HEK293T (cell line): Measurements from ENCODE around the gene EML4.
"Not testable (repeated sequence)": the region's sequence is repeated elsewhere in the genome, so short reads cannot be mapped to it uniquely, and the experiment has no call there.

Source experiments
- CTCF ChIA-PET: fragments of 350-600 bp; formaldehyde crosslinking; extraction: SDS; loops from one replicate; lab custom pipeline; 2021; ENCODE audit warnings: antibody characterized with exemption, inconsistent platforms; lab: Yijun Ruan, JAX
- POLR2A ChIA-PET: fragments of 350-600 bp; formaldehyde crosslinking; extraction: SDS; loops from one replicate; lab custom pipeline; 2020; ENCODE audit warnings: antibody characterized with exemption, inconsistent platforms; lab: Yijun Ruan, JAX
- DNase-seq: peaks from one replicate; pipeline ENCODE4 v3.0.0; 2012; ENCODE audit warnings: mixed read lengths; ENCODE audit errors: extremely low spot score
- ARNT ChIP-seq: fragments of 450-650 bp; IDR thresholded peaks from 2 replicates; pipeline ENCODE4 v1.6.1; 2017; ENCODE audit warnings: mild to moderate bottlenecking
- BHLHE40 ChIP-seq: fragments of 450-650 bp; IDR thresholded peaks from 2 replicates; pipeline ENCODE4 v1.6.1; 2016; ENCODE audit warnings: mild to moderate bottlenecking, moderate library complexity, borderline replicate concordance
- CTBP1 ChIP-seq: fragments of 450-650 bp; IDR thresholded peaks from 2 replicates; pipeline ENCODE4 v1.6.1; 2016; ENCODE audit warnings: borderline replicate concordance
- ELF4 ChIP-seq: fragments of 450-650 bp; IDR thresholded peaks from 2 replicates; pipeline ENCODE4 v1.6.1; 2017; ENCODE audit warnings: antibody characterized with exemption
- FOXA1 ChIP-seq: fragments of 450-650 bp; IDR thresholded peaks from 2 replicates; pipeline ENCODE4 v1.6.1; 2016; ENCODE audit warnings: mild to moderate bottlenecking
- FOXK2 ChIP-seq: fragments of 450-650 bp; IDR thresholded peaks from 2 replicates; pipeline ENCODE4 v1.6.1; 2016; ENCODE audit warnings: mild to moderate bottlenecking
- FOXM1 ChIP-seq: fragments of 450-650 bp; IDR thresholded peaks from 2 replicates; pipeline ENCODE4 v1.6.1; 2017; ENCODE audit warnings: mild to moderate bottlenecking, borderline replicate concordance
- HDGF ChIP-seq: fragments of 450-650 bp; IDR thresholded peaks from 2 replicates; pipeline ENCODE4 v1.6.1; 2017; ENCODE audit warnings: antibody characterized with exemption, borderline replicate concordance
- L3MBTL2 ChIP-seq: fragments of 450-650 bp; conservative IDR thresholded peaks from 2 replicates; pipeline ENCODE4 v1.6.1; 2016; ENCODE audit warnings: mild to moderate bottlenecking
- LEF1 ChIP-seq: fragments of 450-650 bp; IDR thresholded peaks from 2 replicates; pipeline ENCODE4 v1.6.1; 2017; ENCODE audit warnings: mild to moderate bottlenecking, borderline replicate concordance
- NFRKB ChIP-seq: fragments of 450-650 bp; IDR thresholded peaks from 2 replicates; pipeline ENCODE4 v1.6.1; 2016; ENCODE audit warnings: mild to moderate bottlenecking, moderate library complexity
- SP1 ChIP-seq: fragments of 450-650 bp; IDR thresholded peaks from 2 replicates; pipeline ENCODE4 v1.6.1; 2017
- SUZ12 ChIP-seq: fragments of 450-650 bp; IDR thresholded peaks from 2 replicates; pipeline ENCODE4 v1.6.1; 2016; ENCODE audit warnings: mild to moderate bottlenecking
- TARDBP ChIP-seq: fragments of 450-650 bp; IDR thresholded peaks from 2 replicates; pipeline ENCODE4 v1.6.1; 2016
- ZNF384 ChIP-seq: fragments of 450-650 bp; IDR thresholded peaks from 2 replicates; pipeline ENCODE4 v1.6.1; 2016
- TF ChIP-seq, protein P1 (sequence below): fragments of 450-650 bp; IDR thresholded peaks from 2 replicates; pipeline ENCODE4 v1.6.1; 2016

EML4 gene

GRCh38 chr2:42172566-42172965 lies 3.4 kb downstream of the EML4 start:
- POLR2A ChIA-PET: interaction anchor here (0.6 kb wide), 1 partner anchor 40 kb away, joined by 3 read pairs; no protein-coding TSS in a partner anchor
- CTCF ChIA-PET: interaction anchor here (1.6 to 1.7 kb wide), 2 partner anchors 10 to 24 kb away, joined by 4 to 5 read pairs; no protein-coding TSS in a partner anchor
- TF ChIP-seq HDGF: no peak
- no peak for TF ChIP-seq CTBP1
- TF ChIP-seq, protein P1, sequence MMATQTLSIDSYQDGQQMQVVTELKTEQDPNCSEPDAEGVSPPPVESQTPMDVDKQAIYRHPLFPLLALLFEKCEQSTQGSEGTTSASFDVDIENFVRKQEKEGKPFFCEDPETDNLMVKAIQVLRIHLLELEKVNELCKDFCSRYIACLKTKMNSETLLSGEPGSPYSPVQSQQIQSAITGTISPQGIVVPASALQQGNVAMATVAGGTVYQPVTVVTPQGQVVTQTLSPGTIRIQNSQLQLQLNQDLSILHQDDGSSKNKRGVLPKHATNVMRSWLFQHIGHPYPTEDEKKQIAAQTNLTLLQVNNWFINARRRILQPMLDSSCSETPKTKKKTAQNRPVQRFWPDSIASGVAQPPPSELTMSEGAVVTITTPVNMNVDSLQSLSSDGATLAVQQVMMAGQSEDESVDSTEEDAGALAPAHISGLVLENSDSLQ: no peak
- no peak for TF ChIP-seq NFRKB
- TF ChIP-seq TARDBP: no peak
- TF ChIP-seq FOXK2: no peak
- no peak for TF ChIP-seq SP1
- no peak for TF ChIP-seq BHLHE40
- no peak for TF ChIP-seq ELF4
- TF ChIP-seq ZNF384: no peak
- TF ChIP-seq ARNT: no peak
- TF ChIP-seq L3MBTL2: no peak
- no peak for TF ChIP-seq FOXA1
- TF ChIP-seq FOXM1: no peak
- no peak for DNase-seq

GRCh38 chr2:42173467-42173866 lies 4.3 kb downstream of the EML4 start:
- CTCF ChIA-PET, POLR2A ChIA-PET, DNase-seq: not testable (repeated sequence)

DNA sequence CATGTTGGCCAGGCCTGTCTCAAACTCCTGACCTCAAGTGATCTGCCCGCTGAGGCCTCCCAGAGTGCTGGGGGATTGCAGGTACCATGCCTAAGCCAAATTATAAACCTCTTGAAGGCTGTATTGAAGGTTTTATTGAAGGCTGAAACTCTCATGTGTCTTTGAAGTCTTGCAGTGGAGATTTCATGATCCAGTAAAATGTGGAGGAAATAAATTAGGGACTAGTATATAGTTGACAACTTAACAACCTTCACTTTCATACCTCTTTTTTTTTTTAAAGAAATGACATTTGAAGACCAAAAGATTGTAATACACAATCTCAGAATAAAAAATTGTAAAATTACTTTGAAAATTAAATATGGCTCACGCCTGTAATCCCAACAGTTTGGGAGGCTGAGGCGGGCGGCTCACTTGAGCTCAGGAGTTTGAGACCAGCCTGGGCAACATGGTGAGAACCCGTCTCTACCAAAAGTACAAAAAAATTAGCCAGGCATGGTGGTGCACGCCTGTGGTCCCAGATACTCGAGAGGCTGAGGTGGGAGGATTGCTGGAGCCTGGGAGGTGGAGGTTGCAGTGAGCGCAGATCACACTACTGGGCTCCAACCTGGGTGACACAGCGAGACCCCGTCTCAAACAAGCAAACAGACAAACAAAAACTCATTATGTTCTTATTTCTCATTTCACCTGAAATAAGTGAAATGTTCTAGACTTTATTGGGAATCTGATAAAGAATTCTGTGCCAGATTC lies 8.0 kb downstream of the EML4 start:
- ChIA-PET POLR2A (no interaction called here), CTCF (no interaction called here)
- TF ChIP-seq FOXA1 (no peak), SUZ12 (no peak), FOXK2 (no peak), BHLHE40 (no peak), SP1 (no peak), NFRKB (no peak), HDGF (no peak), LEF1 (no peak), ELF4 (no peak), ZNF384 (no peak), L3MBTL2 (no peak), TARDBP (no peak), ARNT (no peak), FOXM1 (no peak), CTBP1 (no peak)
- TF ChIP-seq, protein P1: no peak
- DNase-seq: no peak

- DNase-seq: no peak
- ChIA-PET POLR2A (no interaction called here), CTCF (interaction anchor here (0.6 kb wide), 2 partner anchors 10 to 57 kb away, joined by 3 to 5 read pairs; no protein-coding TSS in a partner anchor)
- TF ChIP-seq ELF4: no peak
- no peak for TF ChIP-seq SP1
Measured at GRCh38 chr2:42178335-42178734, 9.2 kb downstream of the EML4 start.

- ChIA-PET CTCF (interaction anchor here (0.6 kb wide), 1 partner anchor 36 kb away, joined by 6 read pairs; no protein-coding TSS in a partner anchor), POLR2A (no interaction called here)
- no peak for DNase-seq
Measured at GRCh38 chr2:42180300-42180699, 11.1 kb downstream of the EML4 start.

DNA sequence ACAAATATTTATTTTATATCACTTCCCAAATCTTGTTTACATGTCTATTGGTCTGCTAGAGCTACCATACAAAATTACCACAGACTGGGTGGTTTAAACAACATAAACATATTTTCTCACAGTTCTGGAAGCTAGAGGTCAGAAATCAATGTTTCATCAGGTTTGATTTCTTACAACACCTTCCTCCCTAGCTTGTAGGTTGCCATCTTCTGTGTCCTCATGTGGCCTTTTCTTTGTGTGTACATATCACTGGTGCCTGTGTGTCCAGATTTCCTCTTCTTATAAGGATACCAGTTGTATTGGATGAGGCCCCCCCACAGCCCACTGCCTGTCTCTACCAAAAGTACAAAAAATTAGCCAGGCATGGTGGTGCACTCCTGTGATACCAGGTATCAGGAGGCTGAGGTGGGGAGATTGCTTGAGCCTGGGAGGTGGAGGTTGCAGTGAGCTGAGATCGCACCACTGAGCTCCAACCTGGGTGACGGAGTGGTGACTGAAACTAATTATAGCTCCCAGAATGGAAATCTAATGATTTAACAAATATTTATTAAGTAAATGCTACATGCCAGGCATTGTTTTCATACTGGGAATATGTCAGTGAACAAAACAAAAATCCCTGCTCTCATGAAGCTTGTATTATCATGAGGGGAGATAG lies 13.6 kb downstream of the EML4 start:
- TF ChIP-seq SUZ12: no peak
- TF ChIP-seq FOXA1: no peak
- no peak for TF ChIP-seq NFRKB
- TF ChIP-seq TARDBP: no peak
- TF ChIP-seq LEF1: no peak
- no peak for TF ChIP-seq FOXM1
- no peak for TF ChIP-seq BHLHE40
- no peak for TF ChIP-seq SP1
- no peak for TF ChIP-seq ZNF384
- no peak for TF ChIP-seq ARNT
- no peak for TF ChIP-seq ELF4
- no peak for TF ChIP-seq HDGF
- TF ChIP-seq, protein P1: no peak
- TF ChIP-seq FOXK2: no peak
- TF ChIP-seq CTBP1: no peak
- TF ChIP-seq L3MBTL2: no peak
- DNase-seq: no peak
- ChIA-PET CTCF (interaction anchor here (1.3 to 1.6 kb wide), 2 partner anchors 11 to 88 kb away, joined by 5 to 6 read pairs; no protein-coding TSS in a partner anchor), POLR2A (interaction anchor here (1.4 kb wide), 1 partner anchor 41 kb away, joined by 5 read pairs; no protein-coding TSS in a partner anchor)

More at GRCh38 chr2:42180300-42180699, 11.1 kb downstream of the EML4 start:
- no peak for TF ChIP-seq L3MBTL2
- TF ChIP-seq LEF1: no peak
- TF ChIP-seq FOXK2: no peak
- no peak for TF ChIP-seq FOXM1
- no peak for TF ChIP-seq ELF4
- no peak for TF ChIP-seq BHLHE40
- TF ChIP-seq CTBP1: no peak
- TF ChIP-seq TARDBP: no peak
- TF ChIP-seq FOXA1: no peak
